ENCODE data around the gene SLC6A1.
A peak's percentile ranks its signal among the peaks of the same experiment; 100 is the strongest.

The SLC6A1 gene

DNA sequence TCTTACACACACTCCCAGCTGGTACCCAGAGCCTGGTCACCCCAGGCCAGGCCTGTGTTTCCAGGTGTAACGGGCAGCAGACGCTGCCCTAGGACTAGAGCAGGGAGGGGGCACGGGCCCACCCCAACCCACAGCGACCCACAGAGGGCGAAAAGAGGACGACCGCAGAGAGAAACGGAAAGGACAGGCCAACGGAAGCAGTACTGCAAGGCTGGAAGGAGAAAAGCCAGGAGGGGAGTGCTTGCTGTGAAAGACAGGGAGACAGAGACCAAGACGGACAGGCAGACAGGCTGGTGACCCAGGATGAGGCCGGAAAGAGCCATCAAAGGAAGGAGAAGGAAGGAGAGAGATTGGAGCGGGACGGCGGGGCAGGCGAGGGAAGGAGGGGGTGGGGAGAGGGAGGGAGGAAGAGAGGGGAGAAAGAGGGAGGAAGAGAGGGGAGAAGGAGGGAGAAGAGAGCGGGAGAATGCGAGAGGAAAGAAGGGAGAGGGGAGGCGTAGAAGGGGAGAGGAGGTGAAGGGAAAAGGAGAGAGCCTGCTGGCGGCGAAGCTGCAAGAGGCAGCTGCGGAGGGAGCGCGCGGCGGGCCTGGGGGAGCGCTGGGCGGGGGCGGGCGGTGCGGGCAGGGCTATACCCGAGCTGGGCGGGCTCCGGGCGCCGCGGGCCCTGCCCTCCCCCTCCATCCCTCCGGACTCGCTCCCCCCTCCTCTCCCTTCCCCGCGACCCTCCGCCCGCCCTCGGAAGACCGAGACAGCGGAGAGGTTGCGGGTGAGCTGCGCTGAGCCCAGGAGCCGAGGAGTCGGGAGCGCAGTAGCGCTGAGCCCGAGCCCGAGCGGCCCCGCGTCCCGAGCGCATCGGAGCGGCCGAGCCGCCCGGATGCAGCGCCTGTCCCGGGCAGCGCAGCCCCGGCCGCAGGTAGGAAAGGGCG lies at the start of gene SLC6A1:
Gene SLC6A1 (plus strand): TSS at position 732 of the 926 bp plus-strand sequence. CDS start 24,464 bp downstream, outside the sequence.
- peak within 1 kb of the TSS; percentile 70 to 73 for H3K4me3 ChIP-seq (ENCODE audit: low read length in 2 of 2)
- peak within 1 kb of the TSS; percentile 36 to 53 for H3K9ac ChIP-seq (ENCODE audit: low read length in 2 of 2)
- H3K4me1 ChIP-seq (ENCODE audit: control insufficient read depth, insufficient read depth, low read length) = peaks cover 11% of the 10 kb centered on the region
- no peaks in the 10 kb centered on the region for H3K9me3 ChIP-seq (ENCODE audit: control insufficient read depth in 2 of 2, low read length in 2 of 2)
- H3K27ac ChIP-seq (ENCODE audit: low read length) = no peak within 1 kb of the TSS
- H3K36me3 ChIP-seq (ENCODE audit: control insufficient read depth in 2 of 2, insufficient read depth in 2 of 2, low read length in 2 of 2) = no peaks in the 10 kb centered on the region
- peaks cover 34 to 41% of the 10 kb centered on the region in 2 donors for H3K27me3 ChIP-seq (ENCODE audit: control insufficient read depth in 1 of 2, insufficient read depth in 2 of 2, low read length in 2 of 2)

DNA sequence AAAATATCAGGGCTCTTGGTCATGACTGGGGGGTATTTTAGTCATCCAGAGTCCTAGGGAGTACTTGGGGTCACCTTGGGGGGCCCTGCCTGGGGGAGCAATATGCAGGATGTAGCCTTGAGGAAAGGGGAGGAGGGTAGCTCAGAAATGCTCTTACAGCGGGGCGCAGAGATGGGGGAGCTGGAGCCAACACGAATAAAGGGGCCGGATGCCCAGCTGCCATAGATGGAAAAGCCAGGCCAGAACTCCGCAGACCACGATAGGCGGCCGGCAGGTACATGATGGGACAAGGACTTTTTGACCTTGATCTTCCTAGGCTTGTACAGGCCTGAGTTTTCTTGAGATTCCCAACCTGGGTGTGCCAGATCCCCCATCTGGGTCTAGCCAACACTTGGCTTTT lies 47.7 kb upstream of the SLC6A1 start:
- Histone ChIP-seq H3K4me1 (ENCODE audit: control insufficient read depth, insufficient read depth, low read length) (no peaks in the 10 kb centered on the region), H3K4me3 (ENCODE audit: low read length in 2 of 2) (no peak overlapping the region), H3K27me3 (ENCODE audit: control insufficient read depth in 1 of 2, insufficient read depth in 2 of 2, low read length in 2 of 2) (peaks cover 0 to 12% of the 10 kb centered on the region in 2 donors), H3K9me3 (ENCODE audit: control insufficient read depth in 2 of 2, low read length in 2 of 2) (no peaks in the 10 kb centered on the region), H3K9ac (ENCODE audit: low read length in 2 of 2) (no peak overlapping the region), H3K36me3 (ENCODE audit: control insufficient read depth in 2 of 2, insufficient read depth in 2 of 2, low read length in 2 of 2) (no peaks in the 10 kb centered on the region), H3K27ac (ENCODE audit: low read length) (no peak overlapping the region)

DNA sequence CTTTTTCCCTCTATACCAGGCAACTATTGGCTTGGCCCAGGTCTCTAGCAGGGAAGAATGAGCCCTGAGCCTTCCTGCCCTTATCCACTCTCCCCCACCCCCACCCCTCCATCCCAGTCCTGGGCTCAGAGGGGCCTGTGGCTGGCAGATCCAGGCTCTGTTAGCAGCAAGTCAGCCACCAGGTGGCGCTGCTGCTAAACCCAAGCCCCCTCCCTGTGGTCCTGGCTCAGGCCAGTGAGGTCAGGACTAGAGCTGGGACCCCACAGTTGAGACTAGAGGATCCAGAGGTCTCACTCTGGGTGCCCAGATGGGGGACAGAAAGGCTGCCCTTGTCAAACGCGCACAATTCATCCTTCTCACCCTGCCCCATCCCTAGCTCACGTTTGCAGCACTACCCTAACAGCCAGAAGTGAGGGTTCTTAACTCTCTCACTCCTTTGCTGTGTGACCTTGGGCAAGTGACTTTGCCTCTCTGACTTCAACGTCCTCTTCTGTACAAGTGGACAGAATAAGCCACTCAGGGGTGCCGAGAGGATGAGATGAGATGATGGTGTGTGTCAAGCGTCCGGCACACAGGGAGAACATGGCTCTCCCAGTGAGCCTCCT lies 46.8 kb upstream of the SLC6A1 start:
- Histone ChIP-seq H3K9ac (ENCODE audit: low read length in 2 of 2) (no peak overlapping the region), H3K9me3 (ENCODE audit: control insufficient read depth in 2 of 2, low read length in 2 of 2) (no peaks in the 10 kb centered on the region), H3K4me1 (ENCODE audit: control insufficient read depth, insufficient read depth, low read length) (no peaks in the 10 kb centered on the region), H3K4me3 (ENCODE audit: low read length in 2 of 2) (no peak overlapping the region), H3K27ac (ENCODE audit: low read length) (no peak overlapping the region), H3K36me3 (ENCODE audit: control insufficient read depth in 2 of 2, insufficient read depth in 2 of 2, low read length in 2 of 2) (no peaks in the 10 kb centered on the region), H3K27me3 (ENCODE audit: control insufficient read depth in 1 of 2, insufficient read depth in 2 of 2, low read length in 2 of 2) (peaks cover 0 to 12% of the 10 kb centered on the region in 2 donors)

DNA sequence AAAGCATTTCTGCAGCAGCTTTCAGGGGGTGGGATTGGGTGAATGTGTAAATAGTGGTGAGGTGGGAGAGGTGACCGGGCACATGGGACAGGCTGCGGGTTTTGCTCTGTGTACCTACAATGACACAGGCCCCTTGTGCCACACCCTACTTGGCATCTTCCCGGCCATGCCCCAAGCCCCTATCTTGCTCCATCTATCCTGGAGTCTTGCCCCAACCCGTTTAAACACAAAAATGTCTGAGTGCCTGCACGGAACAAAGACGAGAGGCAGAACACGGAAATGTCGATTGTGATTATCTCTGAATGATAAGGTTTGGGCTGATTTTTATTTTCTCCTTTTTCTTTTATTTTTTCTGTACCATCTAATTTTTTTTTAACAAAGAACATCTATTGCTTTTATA lies 46.0 kb upstream of the SLC6A1 start:
- Histone ChIP-seq H3K27ac (ENCODE audit: low read length) (no peak overlapping the region), H3K27me3 (ENCODE audit: control insufficient read depth in 1 of 2, insufficient read depth in 2 of 2, low read length in 2 of 2) (peaks cover 0 to 12% of the 10 kb centered on the region in 2 donors)

DNA sequence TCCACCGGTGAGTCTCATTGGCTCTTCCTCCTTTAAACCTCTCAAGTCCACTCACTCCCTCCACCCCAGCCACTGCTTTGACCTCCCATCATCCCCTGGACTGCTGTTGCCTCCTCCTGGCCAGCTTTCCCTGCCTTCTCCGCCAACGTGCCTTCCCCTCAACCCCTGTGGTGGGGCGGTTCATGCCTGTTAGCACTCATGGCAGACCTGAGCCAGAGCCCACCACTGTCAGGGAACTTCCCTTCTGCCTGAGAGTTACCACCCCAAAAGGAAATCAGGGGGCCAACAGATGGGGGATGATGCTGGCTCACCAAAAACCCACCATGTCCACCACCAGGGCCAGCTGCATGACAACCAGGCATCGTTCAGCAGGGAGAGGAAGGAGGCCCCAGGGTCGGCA lies 44.2 kb upstream of the SLC6A1 start:
- Histone ChIP-seq H3K9ac (ENCODE audit: low read length in 2 of 2) (no peak overlapping the region), H3K27ac (ENCODE audit: low read length) (no peak overlapping the region), H3K27me3 (ENCODE audit: control insufficient read depth in 1 of 2, insufficient read depth in 2 of 2, low read length in 2 of 2) (peaks cover 0 to 17% of the 10 kb centered on the region in 2 donors), H3K4me1 (ENCODE audit: control insufficient read depth, insufficient read depth, low read length) (no peaks in the 10 kb centered on the region), H3K36me3 (ENCODE audit: control insufficient read depth in 2 of 2, insufficient read depth in 2 of 2, low read length in 2 of 2) (no peaks in the 10 kb centered on the region), H3K9me3 (ENCODE audit: control insufficient read depth in 2 of 2, low read length in 2 of 2) (no peaks in the 10 kb centered on the region), H3K4me3 (ENCODE audit: low read length in 2 of 2) (no peak overlapping the region)

More for the DNA sequence above, 46.0 kb upstream of the SLC6A1 start:
- H3K4me3 ChIP-seq (ENCODE audit: low read length in 2 of 2) = no peak overlapping the region
- H3K9ac ChIP-seq (ENCODE audit: low read length in 2 of 2) = no peak overlapping the region
- no peaks in the 10 kb centered on the region for H3K4me1 ChIP-seq (ENCODE audit: control insufficient read depth, insufficient read depth, low read length)
- no peaks in the 10 kb centered on the region for H3K9me3 ChIP-seq (ENCODE audit: control insufficient read depth in 2 of 2, low read length in 2 of 2)
- no peaks in the 10 kb centered on the region for H3K36me3 ChIP-seq (ENCODE audit: control insufficient read depth in 2 of 2, insufficient read depth in 2 of 2, low read length in 2 of 2)

DNA sequence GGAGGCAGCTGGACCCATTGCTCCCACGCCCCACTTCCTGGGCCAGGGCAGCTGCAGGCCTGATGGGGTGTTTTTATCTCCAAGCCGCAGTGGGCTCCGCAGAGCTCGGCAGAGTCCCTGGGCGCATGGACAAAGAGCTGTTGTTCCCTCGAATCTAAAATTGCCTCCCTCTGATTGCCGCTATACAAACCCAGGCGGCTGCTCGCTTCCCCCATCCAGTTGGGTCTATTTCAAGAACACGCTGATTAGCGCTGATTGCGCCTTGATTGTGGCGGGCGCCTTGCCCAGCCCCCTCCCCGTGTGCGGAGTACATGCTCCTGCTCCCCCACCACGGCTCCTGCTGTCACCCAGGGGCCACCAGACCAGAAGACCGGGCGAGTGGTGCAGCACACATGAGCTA lies 43.4 kb upstream of the SLC6A1 start:
- H3K27ac ChIP-seq (ENCODE audit: low read length) = no peak overlapping the region
- no peak overlapping the region for H3K4me3 ChIP-seq (ENCODE audit: low read length in 2 of 2)
- no peak overlapping the region for H3K9ac ChIP-seq (ENCODE audit: low read length in 2 of 2)
- H3K36me3 ChIP-seq (ENCODE audit: control insufficient read depth in 2 of 2, insufficient read depth in 2 of 2, low read length in 2 of 2) = no peaks in the 10 kb centered on the region
- no peaks in the 10 kb centered on the region for H3K9me3 ChIP-seq (ENCODE audit: control insufficient read depth in 2 of 2, low read length in 2 of 2)
- peaks cover 0 to 14% of the 10 kb centered on the region in 2 donors for H3K27me3 ChIP-seq (ENCODE audit: control insufficient read depth in 1 of 2, insufficient read depth in 2 of 2, low read length in 2 of 2)
- H3K4me1 ChIP-seq (ENCODE audit: control insufficient read depth, insufficient read depth, low read length) = no peaks in the 10 kb centered on the region

DNA sequence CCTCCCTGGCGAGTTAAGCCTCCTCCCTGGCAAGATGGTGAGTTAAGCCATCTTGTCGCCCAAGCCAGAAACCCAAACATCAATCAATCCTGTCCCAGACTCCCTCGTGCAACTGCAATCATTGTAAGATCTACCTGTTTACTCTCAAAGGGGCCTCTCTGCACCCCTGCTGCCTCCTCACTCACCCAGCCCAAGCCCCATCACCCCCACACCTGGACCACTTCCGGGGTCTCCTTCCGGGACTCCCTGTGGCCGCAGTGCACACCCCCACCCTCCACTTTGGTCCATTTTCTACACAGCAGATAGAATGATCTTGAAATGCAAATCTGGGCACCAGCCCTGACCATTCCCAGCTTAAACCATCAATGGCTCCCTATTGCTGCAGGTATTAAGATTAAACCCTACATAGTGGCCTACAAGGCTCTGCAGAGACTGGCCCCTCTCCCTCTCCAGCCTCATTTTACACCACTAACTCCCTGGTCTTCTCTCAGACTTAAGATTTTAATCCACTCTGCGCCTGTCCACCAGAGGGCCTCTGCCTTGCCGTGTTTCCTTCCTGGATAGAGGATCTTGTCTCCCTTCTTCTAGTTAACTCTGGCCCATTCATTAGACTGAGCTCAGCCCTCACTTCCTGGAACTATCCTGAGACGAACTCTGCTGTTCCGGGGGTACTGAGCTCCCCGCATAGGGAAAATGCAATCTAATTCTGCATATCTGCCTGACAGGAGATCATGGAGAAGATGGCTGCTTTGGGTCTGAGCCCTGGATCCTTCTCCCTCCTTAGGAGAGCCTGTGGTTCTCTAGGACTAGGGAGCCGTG lies 41.9 kb upstream of the SLC6A1 start:
- Histone ChIP-seq H3K27ac (ENCODE audit: low read length) (no peak overlapping the region), H3K27me3 (ENCODE audit: control insufficient read depth in 1 of 2, insufficient read depth in 2 of 2, low read length in 2 of 2) (peaks cover 0 to 12% of the 10 kb centered on the region in 2 donors), H3K36me3 (ENCODE audit: control insufficient read depth in 2 of 2, insufficient read depth in 2 of 2, low read length in 2 of 2) (no peaks in the 10 kb centered on the region), H3K9ac (ENCODE audit: low read length in 2 of 2) (no peak overlapping the region), H3K4me1 (ENCODE audit: control insufficient read depth, insufficient read depth, low read length) (no peaks in the 10 kb centered on the region), H3K9me3 (ENCODE audit: control insufficient read depth in 2 of 2, low read length in 2 of 2) (no peaks in the 10 kb centered on the region), H3K4me3 (ENCODE audit: low read length in 2 of 2) (peak overlapping the region in 1 of 2 donors; percentile 22)

DNA sequence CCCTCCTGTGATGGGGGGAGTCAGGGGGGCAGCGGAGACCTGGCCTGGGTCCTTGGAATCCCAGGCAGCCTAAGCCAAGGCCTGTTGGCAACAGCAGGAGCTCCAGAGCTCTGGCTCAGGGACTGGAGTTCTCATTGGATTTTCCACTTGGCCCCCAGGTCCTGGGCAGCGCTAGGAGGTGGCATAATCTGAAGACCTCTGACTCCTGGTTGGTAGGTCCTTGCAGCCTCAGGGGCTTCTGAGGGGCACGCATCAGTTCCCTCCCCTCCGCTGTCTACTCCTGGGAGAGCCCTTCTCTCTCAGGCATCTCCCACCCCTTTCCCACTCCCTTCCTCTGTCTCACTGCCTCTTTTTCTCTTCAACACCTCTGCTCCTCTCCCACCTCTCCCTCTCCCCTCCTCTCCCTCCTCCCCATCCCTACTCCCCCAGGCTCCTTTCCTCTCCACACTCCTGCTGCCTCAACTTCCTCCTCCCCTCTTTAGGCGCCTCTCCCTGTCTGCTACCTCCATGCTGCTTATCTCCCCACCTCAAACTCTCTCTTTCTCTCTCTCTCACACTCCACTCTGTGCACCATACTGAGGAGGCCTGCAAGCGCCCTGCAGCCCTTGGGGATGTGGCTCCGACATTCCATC lies 41.1 kb upstream of the SLC6A1 start:
- H3K4me3 ChIP-seq (ENCODE audit: low read length in 2 of 2) = peak overlapping the region in 1 of 2 donors; percentile 22
- peaks cover 0 to 10% of the 10 kb centered on the region in 2 donors for H3K27me3 ChIP-seq (ENCODE audit: control insufficient read depth in 1 of 2, insufficient read depth in 2 of 2, low read length in 2 of 2)
- no peaks in the 10 kb centered on the region for H3K4me1 ChIP-seq (ENCODE audit: control insufficient read depth, insufficient read depth, low read length)
- H3K27ac ChIP-seq (ENCODE audit: low read length) = no peak overlapping the region
- H3K36me3 ChIP-seq (ENCODE audit: control insufficient read depth in 2 of 2, insufficient read depth in 2 of 2, low read length in 2 of 2) = no peaks in the 10 kb centered on the region
- no peak overlapping the region for H3K9ac ChIP-seq (ENCODE audit: low read length in 2 of 2)
- no peaks in the 10 kb centered on the region for H3K9me3 ChIP-seq (ENCODE audit: control insufficient read depth in 2 of 2, low read length in 2 of 2)

DNA sequence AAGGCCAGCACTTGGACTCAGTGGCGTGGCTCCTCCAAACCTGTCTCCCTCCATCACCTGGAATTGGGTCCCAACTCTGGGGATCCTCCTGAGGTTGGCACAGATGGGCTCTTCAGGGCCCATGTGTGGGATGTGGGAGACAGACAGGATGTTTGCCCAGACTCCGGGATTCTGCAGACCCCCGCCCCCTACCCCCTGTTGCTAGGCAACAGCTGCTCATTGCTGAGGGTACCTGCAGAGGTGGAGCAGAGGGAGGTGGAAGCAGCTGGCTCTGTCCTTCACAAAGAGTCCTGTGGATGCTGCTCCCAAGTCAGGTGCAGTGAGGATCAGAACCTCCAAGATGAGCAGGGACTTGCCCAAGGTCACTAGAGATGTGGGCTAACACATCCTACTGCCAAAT lies 40.0 kb upstream of the SLC6A1 start:
- Histone ChIP-seq H3K4me3 (ENCODE audit: low read length in 2 of 2) (no peak overlapping the region), H3K4me1 (ENCODE audit: control insufficient read depth, insufficient read depth, low read length) (no peaks in the 10 kb centered on the region), H3K27ac (ENCODE audit: low read length) (no peak overlapping the region), H3K27me3 (ENCODE audit: control insufficient read depth in 1 of 2, insufficient read depth in 2 of 2, low read length in 2 of 2) (peaks cover 0 to 10% of the 10 kb centered on the region in 2 donors), H3K9me3 (ENCODE audit: control insufficient read depth in 2 of 2, low read length in 2 of 2) (no peaks in the 10 kb centered on the region), H3K36me3 (ENCODE audit: control insufficient read depth in 2 of 2, insufficient read depth in 2 of 2, low read length in 2 of 2) (no peaks in the 10 kb centered on the region), H3K9ac (ENCODE audit: low read length in 2 of 2) (no peak overlapping the region)

DNA sequence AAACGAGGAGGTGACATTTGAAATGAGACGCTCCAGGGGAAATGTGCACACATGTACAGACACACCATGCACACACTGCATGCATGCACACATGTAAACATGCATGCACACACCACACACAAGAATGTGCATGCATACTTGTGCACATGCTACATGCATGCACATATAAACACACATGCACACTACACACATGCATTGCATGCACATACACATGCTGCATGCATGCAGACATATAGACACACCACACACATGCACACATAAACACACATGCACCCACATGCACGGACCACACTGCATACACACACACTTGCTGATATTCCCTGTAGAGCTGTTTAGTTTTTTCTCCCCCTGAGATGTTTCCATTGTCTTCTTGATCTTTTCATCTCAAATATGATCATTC lies 37.8 kb upstream of the SLC6A1 start:
- peaks cover 4 to 10% of the 10 kb centered on the region in 2 donors for H3K27me3 ChIP-seq (ENCODE audit: control insufficient read depth in 1 of 2, insufficient read depth in 2 of 2, low read length in 2 of 2)
- no peaks in the 10 kb centered on the region for H3K36me3 ChIP-seq (ENCODE audit: control insufficient read depth in 2 of 2, insufficient read depth in 2 of 2, low read length in 2 of 2)
- H3K4me3 ChIP-seq (ENCODE audit: low read length in 2 of 2) = no peak overlapping the region
- no peak overlapping the region for H3K27ac ChIP-seq (ENCODE audit: low read length)
- no peak overlapping the region for H3K9ac ChIP-seq (ENCODE audit: low read length in 2 of 2)
- no peaks in the 10 kb centered on the region for H3K9me3 ChIP-seq (ENCODE audit: control insufficient read depth in 2 of 2, low read length in 2 of 2)
- H3K4me1 ChIP-seq (ENCODE audit: control insufficient read depth, insufficient read depth, low read length) = no peaks in the 10 kb centered on the region
